ENCODE measurements around the gene VWA3A.
"Not testable (repeated sequence)": the region's sequence is repeated elsewhere in the genome, so short reads cannot be mapped to it uniquely, and the experiment has no call there.

Gene VWA3A

GRCh38 chr16:22089910-22090309 lies 2.4 kb upstream of the VWA3A start:
- no peak for DNase-seq (ENCODE audit: low read depth)

- no peak for DNase-seq (ENCODE audit: low read depth)
Measured at GRCh38 chr16:22091721-22092120, 620 bp upstream of the VWA3A start.

GRCh38 chr16:22093331-22093730 lies 990 bp downstream of the VWA3A start:
- no peak for DNase-seq (ENCODE audit: low read depth)

GRCh38 chr16:22093996-22094395 lies 1.7 kb downstream of the VWA3A start:
- no peak for DNase-seq (ENCODE audit: low read depth)

- no peak for DNase-seq (ENCODE audit: low read depth)
Measured at GRCh38 chr16:22098405-22099255, 6.3 kb downstream of the VWA3A start.

- DNase-seq (ENCODE audit: low read depth), result no peak
Measured at GRCh38 chr16:22099256-22099975, 7.1 kb downstream of the VWA3A start.

- no peak for DNase-seq (ENCODE audit: low read depth)
Measured at GRCh38 chr16:22103441-22103840, 11.1 kb downstream of the VWA3A start.

- no peak for DNase-seq (ENCODE audit: low read depth)
Measured at GRCh38 chr16:22109258-22109898, 17.0 kb downstream of the VWA3A start.

- not testable (repeated sequence) for DNase-seq (ENCODE audit: low read depth)
Measured at GRCh38 chr16:22111629-22112028, 19.3 kb downstream of the VWA3A start.

- DNase-seq (ENCODE audit: low read depth), result no peak
Measured at GRCh38 chr16:22116095-22116700, 23.9 kb downstream of the VWA3A start.

GRCh38 chr16:22117609-22118008 lies 25.3 kb downstream of the VWA3A start:
- DNase-seq (ENCODE audit: low read depth), result no peak

GRCh38 chr16:22120440-22120839 lies 28.1 kb downstream of the VWA3A start:
- no peak for DNase-seq (ENCODE audit: low read depth)

GRCh38 chr16:22122239-22122638 lies 29.9 kb downstream of the VWA3A start:
- no peak for DNase-seq (ENCODE audit: low read depth)

GRCh38 chr16:22123146-22123545 lies 30.8 kb downstream of the VWA3A start:
- no peak for DNase-seq (ENCODE audit: low read depth)

- DNase-seq (ENCODE audit: low read depth), result no peak
Measured at GRCh38 chr16:22123759-22124490, 31.6 kb downstream of the VWA3A start.

GRCh38 chr16:22124583-22125284 lies 32.4 kb downstream of the VWA3A start:
- DNase-seq (ENCODE audit: low read depth), result no peak

- no peak for DNase-seq (ENCODE audit: low read depth)
Measured at GRCh38 chr16:22126037-22126558, 33.8 kb downstream of the VWA3A start.

GRCh38 chr16:22128537-22128936 lies 36.2 kb downstream of the VWA3A start:
- DNase-seq (ENCODE audit: low read depth), result not testable (repeated sequence)

GRCh38 chr16:22130528-22130927 lies 38.2 kb downstream of the VWA3A start:
- DNase-seq (ENCODE audit: low read depth), result no peak

- no peak for DNase-seq (ENCODE audit: low read depth)
Measured at GRCh38 chr16:22132801-22133200, 40.5 kb downstream of the VWA3A start.

- no peak for DNase-seq (ENCODE audit: low read depth)
Measured at GRCh38 chr16:22138482-22138881, 46.1 kb downstream of the VWA3A start.

Data from stimulated activated CD8-positive, alpha-beta memory T cell treated with anti-CD3 and anti-CD28 coated beads, Interleukin-7, amount 100 ng/mL, for 24 hours (primary cell).